NCI-H2196 treated with DMSO at 0.1 percent for 48 hours (cell line): ENCODE results near the gene SYNE2.

Experiments used
- DNase-seq: peaks from one replicate; lab custom pipeline; 2025; ENCODE audit not compliant: unreplicated experiment; lab: John Stamatoyannopoulos, UW

Gene SYNE2

DNA sequence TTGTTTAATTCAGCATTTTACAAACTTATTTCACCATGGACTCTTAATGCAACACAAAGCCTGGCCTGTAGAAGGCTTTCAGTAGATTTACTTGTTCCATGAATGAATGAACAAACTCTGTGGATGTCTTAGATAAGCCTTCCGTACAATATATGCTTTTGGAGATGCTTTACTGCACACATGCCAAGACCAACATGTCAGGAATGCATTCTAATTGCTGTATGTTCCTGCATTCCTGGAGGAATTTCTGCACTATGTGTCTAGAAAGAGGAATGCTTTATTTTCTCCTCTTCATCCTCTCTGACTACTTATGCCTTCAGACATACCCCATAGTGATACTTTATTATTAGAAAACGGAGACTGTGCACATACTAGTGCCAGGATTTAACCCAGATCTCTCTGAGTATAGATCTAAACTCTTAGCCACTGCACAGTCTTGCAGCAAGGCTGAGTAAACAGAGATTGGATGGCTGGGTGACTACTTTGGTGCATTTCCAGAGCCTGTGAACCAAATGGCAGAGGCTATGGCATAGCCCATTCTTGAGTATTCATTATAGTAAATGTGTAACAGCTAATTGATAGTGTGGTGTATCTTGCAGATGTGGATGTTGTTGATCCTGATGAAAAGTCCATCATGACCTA, 108.2 kb downstream of the SYNE2 start:
- no peak for DNase-seq

DNA sequence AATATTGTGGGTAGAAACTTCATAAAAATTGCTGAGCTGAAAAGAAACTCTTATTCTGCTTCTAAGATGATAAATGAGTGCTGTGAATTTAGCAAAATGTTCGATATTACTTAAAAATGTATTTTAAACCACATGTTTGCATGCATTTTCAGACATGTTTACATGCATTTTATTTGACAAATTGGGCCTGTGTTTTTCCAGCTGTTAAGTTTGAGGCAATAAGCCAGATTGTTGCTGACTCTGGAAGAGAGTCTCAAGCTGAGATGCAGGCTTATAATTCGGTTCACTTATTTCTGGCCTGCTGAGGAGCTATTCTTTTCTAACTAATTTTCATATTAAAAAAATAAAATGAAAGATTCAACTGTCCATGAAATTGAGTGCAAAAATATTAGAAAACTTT, 110.1 kb downstream of the SYNE2 start:
- DNase-seq: no peak

DNA sequence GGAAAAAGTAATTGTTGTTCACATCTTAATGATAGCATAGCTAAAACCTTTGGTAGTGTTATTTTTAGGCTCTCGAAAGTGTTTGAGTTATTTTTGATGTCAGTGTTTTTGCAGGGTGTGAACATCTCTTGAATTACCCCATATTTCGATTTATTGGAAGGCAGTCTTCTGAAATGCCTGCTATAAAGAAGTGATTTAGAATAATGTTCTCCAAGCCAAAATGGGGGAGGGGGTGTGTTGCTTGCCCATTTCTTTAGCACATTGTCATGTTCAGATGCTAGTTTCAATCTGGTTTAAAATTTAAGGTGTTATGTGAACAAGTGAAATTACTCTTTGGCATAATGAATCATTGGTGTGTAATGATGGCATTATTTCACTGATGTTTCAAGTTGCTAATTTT, 110.6 kb downstream of the SYNE2 start:
- no peak for DNase-seq

DNA sequence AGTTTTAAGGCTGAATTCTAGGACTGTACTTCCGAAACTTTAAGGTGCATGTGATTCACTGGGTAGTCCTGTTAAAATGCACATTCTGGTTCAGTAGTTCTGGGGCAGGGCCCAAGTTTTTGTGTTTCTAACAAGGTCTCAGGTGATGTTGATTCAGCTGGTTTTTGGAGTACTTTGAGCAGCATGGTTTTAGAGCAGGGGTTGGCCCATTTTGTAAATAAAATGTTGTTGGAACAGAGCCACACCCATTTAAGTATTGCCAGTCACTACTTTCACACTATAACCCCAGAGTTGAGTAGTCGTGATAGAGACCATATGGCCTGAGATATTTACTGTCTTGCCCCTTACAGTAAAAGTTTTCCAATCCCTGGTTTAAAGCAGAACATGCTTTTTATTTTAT, 111.3 kb downstream of the SYNE2 start:
- DNase-seq: no peak

DNA sequence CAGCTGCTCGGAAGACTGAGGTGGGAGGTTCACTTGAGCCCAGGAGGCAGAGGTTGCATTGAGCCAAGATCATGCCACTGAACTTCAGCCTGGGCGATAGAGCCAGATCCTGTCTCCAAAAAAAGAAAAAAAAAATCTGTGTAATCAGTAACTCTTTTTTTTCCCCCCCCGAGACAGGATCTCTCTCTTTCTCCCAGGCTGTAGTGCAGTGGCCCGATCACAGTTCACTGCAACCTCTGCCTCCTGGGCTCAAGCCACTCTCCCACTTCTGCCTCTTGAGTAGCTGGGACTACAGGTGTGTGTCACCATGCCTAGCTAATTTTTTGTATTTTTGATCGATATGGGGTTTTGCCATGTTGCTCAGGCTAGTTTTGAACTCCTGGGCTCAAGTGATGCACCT, 113.6 kb downstream of the SYNE2 start:
- DNase-seq: no peak

DNA sequence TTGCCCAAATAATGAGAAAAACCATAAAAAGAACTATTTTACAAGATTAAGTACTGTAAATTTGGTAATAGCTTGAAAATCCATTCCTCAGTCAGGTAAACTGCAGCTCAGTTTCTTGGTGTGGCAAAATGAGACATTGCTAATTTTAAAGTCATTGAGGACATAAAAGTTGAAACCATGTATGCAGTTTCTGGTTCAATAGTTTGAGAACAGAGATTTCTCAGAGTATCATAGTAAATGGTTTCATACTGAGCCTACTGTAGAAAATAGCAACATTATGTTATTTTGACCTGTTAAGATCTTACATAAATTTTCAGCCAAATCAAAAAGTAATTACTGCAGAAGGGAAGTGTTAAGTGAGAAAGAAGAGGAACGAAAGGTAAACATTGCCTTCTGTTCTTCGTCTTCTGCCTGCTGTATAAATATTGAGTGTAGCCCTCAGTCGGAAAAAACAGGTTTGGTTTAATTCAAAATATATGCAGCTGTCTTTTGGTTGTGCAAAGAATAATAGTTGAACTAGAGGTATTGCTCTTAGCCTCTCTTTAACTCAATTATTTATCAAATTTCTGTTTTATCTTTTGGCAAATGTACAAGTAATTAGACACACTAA, 119.6 kb downstream of the SYNE2 start:
- peak; percentile 14 for DNase-seq

DNA sequence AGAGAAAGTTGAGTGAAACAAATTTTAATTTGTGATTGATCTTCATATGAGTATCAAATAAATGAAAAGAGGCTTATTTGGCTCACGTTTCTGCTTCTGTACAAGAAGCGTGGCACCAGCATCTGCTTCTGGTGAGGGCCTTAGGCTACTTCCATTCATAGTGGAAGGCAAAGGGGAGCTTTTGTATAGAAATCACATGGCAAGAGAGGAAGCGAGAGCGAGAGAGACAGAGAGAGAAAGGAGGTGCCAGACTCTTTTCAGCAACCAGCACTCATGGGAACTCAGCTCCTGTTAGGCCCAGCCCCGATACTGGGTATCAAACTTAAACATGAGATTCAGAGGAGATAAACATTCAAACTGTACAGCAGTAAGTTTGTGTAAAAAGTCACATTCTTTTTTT, 121.4 kb downstream of the SYNE2 start:
- DNase-seq: no peak

DNA sequence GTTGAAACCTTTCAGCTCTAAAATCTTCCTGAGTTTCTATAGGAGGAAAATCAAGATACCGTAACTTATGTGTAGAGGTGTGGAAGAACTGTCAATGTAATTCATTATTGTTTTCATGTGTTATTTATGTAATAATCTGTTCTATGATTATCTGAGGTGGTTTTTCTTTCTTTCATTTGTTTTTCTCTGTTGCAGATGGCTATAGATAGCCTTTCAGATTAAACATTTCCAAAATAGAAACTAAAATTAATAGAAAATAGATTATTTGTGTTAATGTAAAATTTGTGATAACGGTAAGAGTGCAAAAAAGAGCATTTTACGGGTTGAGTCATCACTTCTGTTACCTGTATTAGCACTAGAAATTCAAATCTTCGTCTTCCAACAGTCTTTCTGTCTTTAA, 128.8 kb downstream of the SYNE2 start:
- no peak for DNase-seq

DNA sequence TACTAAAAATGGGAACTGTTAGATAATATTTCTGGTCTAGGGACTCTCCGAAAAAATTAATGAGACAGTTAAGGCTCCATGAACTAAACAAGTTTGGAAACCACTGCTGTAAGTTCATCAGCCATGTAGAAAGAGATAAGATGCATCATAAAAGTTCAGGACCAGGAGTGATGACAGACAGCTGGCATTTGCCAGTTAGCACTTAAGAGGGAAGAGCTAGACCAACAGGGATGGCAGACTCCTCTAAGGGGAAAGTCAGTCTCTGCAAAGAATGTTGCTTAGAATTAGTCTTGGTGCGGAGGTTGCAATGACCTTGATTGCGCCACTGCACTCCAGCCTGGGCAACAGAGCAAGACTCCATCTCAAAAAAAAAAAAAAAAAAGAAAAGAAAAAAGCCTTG, 129.4 kb downstream of the SYNE2 start:
- no peak for DNase-seq

DNA sequence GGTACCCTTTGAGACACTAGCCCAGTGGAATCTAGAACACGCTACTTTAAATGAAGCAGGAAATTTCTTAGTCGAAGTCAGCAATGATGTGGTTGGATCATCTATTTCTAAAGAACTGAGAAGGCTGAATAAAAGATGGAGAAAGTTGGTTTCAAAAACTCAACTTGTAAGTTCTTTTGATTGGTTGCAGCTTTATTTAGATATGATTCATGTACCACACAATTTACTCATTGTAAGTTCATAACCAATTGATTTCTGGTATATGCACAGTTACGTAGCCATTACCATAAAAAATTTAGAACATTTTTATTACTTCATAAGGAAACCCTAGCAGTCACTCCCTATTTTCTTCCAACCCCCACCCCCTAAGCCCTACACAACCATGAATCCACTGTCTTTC, 129.8 kb downstream of the SYNE2 start:
- no peak for DNase-seq

DNA sequence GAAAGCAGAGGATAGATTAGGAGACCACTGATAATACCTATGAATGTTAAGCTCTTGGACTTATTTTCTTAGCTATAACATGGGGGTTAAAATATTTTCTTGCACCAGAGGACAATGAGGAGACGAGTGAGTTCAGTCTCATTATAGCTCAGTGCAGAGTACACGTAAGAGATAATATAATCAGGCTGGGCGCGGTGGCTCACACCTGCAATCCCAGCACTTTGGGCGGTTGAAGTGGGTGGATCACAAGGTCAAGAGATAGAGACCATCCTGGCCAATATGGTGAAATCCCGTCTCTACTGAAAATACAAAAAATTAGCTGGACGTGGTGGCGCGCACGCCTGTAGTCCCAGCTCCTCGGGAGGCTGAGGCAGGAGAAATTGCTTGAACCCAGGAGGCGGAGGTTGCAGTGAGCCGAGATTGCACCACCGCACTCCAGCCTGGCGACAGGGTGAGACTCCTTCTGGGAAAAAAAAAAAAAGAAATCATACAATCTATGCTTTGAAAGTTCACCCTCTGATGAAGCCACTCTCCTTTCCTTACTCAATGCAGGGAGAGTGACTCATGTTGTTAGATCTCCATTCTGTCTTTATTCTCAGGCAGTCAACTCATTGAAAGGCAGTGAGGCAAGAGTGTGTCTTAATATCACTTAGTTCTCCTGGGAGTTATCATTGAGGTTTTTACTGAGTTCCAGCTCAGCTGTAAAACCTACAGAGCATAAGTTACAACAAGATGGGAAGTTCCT, 134.2 kb downstream of the SYNE2 start:
- DNase-seq: no peak

DNA sequence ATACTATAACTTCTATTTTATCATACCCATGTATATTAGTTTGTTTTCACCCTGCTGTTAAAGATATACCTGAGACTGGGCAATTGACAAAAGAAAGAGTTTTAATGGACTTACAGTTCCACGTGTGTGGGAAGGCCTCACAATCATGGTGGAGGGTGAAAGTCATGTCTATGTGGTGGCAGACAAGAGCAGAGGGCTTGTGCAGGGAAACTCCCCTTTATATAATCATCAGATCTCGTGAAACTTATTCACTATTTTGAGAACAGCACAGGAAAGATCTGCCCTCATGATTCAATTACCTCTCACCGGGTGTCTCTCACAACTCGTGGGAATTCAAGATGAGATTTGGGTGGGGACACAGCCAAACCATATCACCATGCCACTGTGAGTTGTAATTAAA, 135.8 kb downstream of the SYNE2 start:
- no peak for DNase-seq

DNA sequence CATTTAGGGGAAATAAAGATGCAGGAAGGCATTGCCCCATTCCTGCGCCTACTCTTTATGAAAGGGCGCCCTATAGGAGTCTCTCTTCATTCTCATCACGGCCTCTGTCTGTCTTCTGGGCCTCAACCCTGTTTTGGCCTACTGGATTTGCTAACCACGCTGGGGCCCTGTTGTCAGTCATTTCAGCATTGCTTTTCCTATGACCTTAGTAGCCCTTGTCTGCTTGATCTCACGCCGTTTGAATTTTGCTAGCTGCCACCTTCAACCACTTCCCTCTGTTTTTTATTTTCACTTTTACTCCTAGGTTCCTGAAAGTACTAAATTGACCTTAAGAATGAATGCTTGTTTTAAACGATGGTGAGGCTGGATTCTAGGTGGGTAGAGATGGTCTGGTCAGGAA, 139.0 kb downstream of the SYNE2 start:
- no peak for DNase-seq

DNA sequence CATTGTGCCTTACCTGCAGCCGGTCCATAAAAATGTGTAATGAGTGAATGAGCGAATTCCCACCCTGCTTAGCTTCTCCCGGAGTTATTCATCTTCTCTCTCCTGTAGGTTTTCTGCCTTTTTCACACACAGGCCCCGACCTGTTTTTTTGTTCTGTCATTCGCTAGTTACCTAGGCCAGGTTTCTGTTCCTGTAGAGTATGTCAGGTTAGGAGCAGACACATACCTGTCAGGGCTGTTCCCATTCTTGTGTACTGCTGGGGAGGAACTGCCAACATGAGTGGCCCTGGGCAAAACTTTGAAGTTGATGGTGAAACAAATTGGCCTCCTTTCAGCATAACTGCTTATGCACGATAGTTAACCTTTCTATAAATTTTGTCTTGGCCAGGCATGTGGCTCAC, 140.1 kb downstream of the SYNE2 start:
- DNase-seq: no peak

DNA sequence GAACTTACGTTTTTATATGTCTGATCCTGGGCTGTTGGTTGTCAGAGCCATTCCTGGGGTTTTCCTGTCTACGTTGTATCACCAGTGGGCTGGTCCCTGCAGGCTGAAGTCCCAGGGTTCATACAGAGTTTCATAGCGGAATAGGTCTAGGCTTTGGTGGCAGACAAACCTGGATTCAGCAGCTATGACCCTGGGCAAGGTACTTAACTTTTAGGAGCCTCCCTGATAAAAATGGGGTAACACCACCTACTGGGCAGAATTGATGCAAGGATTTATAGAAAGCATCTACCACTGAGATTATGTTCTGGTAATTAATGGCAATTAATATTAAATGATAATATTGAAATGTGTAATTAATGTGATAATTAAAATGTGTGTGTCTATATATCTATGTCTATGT, 141.2 kb downstream of the SYNE2 start:
- DNase-seq: no peak

DNA sequence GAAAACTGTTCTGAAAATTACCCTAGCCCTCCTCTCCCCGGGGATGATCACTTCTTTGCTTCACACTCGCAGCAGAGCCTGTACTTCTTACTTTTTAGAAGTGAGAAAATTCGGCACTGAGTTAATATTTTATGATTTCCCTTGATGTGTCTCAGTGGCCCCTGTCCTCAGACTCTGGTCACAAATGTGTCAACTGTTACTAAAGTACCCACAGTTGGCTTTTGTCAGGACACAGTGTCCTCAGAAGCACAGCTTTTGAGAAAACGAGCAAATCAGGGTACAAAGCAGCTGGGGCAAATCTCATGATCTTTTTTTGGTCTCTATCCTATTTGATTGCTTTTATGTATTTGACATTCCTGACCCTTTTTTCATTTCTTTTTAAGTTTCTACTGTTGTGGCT, 142.5 kb downstream of the SYNE2 start:
- no peak for DNase-seq

DNA sequence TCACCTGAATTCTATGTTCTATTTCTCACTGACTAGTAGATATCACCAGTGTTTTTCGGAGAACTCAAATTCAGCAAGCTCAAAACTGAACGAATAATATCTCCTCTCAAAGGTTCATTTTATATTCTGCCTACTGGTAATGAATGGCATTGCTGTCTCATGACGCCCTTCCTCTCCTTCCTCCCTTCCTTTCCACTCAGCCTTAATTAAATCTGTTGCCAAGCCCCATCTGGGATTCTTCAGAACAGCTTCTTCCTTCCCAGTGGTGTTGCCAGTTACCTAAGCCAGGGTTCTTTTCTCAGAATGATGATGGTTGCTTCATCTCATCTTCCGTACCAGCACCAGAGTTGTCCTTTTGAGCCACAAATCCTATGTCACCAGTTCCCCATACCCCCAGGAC, 143.2 kb downstream of the SYNE2 start:
- DNase-seq: no peak

DNA sequence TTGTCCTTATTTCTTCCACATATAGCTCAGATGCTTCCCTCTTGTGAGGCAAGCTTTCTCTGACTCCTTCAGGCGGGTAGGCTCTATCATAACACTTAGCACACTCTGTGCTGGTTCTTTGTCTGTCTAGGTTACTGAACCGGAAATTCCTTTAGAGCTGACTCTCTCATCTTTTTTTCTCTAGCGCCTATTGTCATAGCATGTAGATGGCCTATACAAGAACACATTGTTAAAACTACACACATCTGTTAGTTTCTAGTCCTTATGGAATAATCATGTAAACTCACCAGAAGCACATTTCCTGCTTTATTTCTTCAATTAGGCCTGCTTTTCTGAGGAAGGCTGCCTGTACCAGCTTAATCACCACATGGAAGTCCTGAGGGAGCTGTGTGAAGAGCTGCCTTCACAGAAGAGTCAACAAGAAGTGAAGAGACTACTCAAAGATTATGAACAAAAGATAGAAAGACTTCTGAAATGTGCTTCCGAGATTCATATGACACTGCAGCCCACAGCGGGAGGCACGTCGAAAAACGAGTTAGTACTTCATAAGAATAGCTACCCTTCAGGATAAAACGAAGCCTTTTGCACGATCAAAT, 143.9 kb downstream of the SYNE2 start:
- no peak for DNase-seq

DNA sequence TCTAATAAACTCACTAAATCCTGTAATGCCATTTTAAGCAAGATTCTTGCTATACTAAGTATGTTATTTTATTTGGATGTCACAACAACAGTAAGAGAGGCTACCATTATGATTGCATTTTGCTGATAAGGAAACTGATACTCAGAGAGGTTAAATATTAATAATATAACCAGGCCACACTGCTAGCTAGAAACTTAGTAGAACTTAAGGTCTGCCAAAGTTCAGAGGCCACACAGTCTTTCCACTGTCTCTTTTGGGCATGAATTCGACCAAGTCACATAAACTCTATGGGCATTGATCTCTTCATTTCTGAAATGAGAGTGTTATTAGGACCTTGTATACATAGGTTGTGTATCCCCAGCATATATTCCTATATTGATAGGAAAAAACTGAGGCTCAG, 147.9 kb downstream of the SYNE2 start:
- no peak for DNase-seq

DNA sequence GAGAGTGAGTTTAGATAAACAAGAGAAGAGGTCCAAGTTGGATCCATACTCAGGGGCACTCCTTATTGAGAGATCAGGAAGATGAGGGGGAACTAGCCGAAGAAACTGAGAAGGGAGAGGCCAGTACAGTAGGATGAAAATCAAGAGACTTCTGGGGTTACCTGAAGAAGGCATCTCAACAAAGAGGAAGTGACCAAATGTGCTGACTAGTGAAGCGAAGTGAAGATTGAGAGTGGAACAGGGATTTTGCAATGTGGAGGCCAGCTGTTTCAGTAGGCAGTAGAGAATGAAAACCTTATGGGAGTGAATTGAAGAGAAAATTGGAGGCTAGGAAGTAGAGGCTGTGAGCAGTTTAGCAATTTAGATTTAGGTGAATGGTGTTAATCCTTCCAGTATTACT, 153.0 kb downstream of the SYNE2 start:
- no peak for DNase-seq

DNA sequence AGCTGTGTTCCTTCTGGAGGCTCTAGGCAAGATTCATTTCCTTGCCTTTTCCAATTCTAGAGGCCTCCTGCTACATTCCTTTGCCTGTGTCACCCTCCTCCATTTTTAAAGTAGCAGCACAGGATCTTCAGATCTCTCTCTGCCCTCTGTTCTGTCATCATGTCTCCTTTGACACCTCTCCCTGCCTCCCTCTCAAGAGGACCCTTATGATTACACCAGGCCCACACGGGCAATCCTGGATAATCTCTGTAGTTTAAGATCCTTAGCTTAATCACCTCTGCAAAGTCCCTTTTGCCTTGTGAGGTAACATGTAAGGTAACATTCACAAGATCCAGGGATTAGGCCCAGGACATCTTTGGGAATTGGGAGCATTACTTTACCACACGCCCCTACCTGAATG, 155.2 kb downstream of the SYNE2 start:
- no peak for DNase-seq

DNA sequence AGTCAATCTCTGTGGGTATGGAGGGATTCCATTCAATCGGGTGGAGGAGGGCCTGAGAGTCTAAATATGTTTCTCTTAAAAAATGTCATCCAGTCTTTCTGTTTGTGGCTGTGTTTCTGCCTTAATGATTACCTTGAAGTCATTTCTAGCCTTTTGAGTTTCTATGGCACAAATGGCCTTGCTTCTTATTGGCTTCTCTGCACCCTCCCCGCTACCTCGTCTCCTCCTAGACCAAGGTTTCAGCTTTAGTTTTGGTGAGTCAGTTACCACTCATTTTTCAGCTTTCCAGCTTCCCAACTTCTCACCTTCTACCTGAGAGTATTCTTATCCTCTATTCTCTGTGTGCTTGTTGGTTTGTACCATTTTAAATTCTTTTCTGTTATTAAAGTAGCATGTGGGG, 159.2 kb downstream of the SYNE2 start:
- no peak for DNase-seq
